ENCODE results near the gene RRM1.
"Not testable (repeated sequence)": the region's sequence is repeated elsewhere in the genome, so short reads cannot be mapped to it uniquely, and the experiment has no call there.

Gene RRM1

DNA sequence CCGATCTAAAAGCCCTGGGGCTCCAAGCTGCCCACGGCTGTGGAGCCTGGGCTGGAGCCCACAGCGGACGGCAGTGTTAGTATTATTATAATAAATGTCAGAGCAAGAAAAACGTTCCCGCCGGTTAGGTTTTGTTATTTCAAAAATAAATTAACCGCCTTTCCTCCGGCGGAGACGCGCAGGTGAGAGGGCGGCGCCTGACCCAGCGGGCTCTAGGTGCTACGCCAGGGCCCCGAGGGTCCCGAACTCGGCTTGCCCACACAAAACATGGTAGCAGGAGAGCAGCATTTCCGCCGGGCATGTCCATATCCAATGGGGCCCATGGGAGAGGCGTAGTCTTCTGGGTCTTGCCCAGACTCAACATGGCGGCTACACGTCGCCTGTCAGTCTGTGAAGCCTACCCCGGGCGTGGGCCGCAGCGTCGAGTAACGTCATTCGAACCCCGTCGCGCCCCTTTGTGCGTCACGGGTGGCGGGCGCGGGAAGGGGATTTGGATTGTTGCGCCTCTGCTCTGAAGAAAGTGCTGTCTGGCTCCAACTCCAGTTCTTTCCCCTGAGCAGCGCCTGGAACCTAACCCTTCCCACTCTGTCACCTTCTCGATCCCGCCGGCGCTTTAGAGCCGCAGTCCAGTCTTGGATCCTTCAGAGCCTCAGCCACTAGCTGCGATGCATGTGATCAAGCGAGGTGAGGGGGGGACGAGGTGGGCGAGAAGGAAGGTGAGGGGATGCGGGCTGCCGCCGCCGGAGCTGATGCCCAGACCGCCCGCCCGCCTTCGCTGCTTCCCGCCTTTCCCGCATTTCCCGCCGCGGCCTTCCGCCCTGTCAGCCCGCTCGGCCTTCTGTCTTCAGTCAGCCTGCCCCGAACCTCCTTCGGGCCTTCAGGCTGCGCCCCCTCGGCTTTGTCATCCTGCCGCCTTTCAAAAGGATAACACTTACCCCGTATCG, at the start of gene RRM1:
RRM1 (plus strand) TSS at position 452 of the 944 bp plus-strand sequence; CDS start at position 666, 214 bp downstream.
- FAIRE-seq: no peak

GRCh38 chr11:4044976-4045646, 49.5 kb upstream of the RRM1 start:
- FAIRE-seq: no peak

GRCh38 chr11:4048340-4048739, 46.3 kb upstream of the RRM1 start:
- no peak for FAIRE-seq

DNA sequence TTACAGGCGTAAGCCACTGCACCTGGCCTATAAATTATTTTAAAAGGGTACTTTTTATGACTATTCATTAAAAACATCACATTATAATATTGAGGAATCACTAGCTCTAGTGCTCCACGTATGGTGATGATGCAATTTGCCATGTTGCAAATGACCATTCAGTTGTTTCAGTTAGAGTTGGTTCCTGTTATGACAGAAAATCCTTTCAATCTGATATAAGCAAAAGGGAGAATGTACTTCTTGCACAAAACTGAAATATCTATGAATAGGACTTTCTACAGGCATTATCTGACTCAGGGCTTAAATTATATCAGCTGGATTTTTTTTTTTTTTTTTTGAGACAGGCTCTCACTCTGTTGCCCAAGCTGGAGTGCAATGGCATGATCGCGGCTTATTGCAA, 45.6 kb upstream of the RRM1 start:
- FAIRE-seq: no peak

- FAIRE-seq: no peak
Measured at GRCh38 chr11:4050138-4050537, 44.5 kb upstream of the RRM1 start.

DNA sequence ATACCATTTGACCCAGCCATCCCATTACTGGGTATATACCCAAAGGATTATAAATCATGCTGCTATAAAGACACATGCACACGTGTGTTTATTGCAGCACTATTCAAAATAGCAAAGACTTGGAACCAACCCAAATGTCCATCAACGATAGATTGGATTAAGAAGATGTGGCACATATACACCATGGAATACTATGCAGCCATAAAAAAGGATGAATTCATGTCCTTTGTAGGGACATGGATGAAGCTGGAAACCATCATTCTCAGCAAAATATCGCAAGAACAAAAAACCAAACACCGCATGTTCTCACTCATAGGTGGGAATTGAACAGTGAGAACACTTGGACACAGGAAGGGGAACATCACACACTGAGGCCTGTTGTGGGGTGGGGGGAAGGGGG, 41.4 kb upstream of the RRM1 start:
- FAIRE-seq: not testable (repeated sequence)

DNA sequence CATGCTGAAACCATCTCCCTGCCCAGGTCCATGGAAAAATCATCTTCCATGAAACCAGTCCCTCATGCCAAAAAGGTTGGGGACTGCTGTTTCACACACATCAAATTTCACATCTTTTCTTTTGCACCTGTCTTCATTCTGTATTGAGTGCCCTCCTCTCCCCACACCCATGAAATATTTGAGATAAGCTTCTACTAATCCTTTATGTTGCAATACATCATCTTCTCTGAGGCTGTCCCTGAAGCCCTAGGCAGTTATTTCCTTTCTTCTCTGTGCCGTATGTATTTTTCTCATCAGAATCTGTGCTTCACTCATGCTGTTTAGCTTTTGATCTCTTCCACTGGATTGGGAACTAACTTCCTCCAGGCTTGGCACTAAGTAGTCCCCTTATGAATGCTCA, 40.0 kb upstream of the RRM1 start:
- FAIRE-seq: no peak

GRCh38 chr11:4059424-4059823, 35.2 kb upstream of the RRM1 start:
- no peak for FAIRE-seq

DNA sequence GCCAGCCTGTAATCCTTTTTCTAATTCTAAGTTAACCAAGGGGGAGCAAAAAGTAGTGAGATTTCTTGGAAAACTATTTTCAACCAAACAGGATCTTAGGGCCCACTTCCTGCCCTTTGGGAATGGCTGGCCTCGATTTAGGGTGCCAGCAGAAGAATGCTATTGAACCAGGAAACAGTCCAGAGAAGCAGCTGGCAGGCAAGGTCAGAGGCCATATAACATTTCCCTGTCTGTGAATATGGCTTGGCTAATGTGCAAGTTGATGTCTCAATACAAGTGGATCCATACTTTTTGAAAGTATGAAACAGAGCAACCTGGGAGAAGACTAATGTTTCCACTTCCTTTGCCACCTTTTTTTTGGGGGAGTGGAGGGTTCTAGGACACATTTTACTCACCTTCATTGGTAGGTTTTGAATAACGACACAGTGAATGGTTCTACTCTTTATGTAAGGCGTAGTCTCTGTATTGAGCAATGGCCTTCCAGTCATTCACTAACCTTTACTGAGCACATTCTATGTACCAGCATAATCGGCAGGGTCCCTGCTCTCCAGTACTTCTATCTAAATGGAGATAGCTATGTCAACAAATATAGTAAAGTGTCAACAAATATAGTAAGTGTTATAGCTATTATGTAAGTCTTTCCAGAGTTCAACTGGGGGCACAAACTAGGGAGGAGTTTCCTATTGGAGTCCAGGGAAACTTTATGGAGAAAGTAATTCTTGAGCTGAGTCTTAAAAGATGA, 34.2 kb upstream of the RRM1 start:
- no peak for FAIRE-seq

DNA sequence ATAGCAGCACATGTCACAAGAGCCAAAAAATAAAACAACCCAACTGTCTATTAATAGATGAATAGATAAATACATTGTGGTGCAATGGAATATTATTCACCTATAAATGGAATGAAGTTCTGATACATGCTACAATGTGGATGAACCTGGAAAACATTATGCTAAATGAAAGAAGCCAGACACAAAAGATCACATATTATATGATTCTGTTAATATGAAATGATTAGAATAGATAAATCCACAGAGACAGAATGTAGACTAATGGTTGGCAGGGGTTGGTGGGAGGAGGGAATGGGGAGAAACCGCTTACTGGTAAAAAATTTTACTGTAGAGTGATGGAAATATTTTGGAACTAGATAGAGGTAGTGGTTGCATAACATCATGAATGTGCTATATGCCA, 32.9 kb upstream of the RRM1 start:
- FAIRE-seq: no peak

DNA sequence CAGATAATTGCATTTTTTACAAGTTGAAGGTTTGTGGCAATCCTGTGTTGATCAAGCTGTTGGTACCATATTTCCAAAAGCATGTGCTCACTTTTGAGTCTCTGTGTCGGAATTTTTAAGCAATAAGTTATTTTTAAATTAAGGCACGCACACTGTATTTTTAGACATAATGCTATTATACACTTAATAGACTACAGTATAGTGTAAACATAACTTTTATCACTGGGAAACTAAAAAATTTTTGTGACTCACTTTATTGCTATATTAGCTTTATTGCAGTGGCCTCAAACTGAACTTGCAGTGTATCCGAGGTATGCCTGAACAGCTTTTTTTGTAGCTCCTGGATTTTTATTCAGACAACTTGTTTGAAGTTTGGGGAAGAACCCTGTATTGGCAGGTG, 31.3 kb upstream of the RRM1 start:
- no peak for FAIRE-seq

- FAIRE-seq: no peak
Measured at GRCh38 chr11:4064278-4064955, 30.2 kb upstream of the RRM1 start.

DNA sequence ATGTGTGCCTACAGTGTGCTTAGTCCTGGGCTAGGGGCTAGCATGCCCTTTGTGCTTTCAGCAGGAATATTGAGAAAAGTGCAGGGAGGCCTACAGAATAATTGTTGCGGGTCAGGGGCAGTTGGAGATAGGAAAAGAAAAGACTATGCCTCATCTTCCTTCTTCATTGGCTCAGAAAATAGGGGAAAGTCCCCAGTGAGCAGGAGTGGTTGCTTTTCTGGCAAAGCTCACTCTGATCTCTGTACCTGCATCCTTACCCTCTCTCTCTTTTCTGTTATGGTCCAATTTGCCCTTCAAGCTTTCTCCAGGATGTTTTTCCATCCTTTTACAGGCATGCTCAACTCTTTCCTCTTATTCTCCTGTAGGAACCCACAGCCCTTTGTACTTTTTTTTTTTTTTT, 29.5 kb upstream of the RRM1 start:
- no peak for FAIRE-seq

DNA sequence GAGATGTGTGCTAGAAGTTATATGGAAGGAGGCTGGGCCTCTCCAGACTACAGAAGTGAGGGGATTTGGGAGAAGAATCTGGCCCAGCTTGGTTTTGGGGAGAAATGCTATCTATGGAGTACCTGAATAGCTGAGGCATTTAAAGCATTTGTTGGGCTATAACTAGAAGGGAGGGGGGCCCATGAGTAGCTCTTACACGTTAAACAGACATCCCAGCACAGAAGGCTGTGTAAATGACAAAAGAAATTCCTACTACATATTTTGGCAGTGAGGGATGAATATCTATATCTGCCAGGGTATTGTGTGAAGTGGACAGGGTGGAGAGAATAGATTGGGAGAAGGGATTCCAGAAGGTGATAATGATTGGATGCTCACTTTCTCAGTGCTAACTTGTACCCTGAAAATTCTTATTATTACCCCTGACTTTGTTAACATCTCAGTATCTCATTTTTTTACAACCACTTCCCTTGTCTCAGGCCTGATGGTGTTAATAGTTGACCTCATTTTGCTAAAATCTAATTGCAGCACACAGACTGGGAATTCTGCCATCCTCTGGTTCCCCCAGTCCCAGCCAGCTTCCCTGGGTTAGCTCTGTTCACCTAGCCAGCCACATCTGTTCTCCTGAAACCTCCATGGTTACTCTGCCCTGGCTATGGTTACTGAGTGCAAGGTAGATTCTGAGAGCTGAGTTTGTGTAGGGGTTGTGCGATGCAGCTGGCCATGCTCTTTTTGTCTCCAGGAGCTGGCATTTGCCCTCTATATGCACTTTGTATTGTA, 28.8 kb upstream of the RRM1 start:
- no peak for FAIRE-seq

- FAIRE-seq: no peak
Measured at GRCh38 chr11:4066910-4067309, 27.7 kb upstream of the RRM1 start.

DNA sequence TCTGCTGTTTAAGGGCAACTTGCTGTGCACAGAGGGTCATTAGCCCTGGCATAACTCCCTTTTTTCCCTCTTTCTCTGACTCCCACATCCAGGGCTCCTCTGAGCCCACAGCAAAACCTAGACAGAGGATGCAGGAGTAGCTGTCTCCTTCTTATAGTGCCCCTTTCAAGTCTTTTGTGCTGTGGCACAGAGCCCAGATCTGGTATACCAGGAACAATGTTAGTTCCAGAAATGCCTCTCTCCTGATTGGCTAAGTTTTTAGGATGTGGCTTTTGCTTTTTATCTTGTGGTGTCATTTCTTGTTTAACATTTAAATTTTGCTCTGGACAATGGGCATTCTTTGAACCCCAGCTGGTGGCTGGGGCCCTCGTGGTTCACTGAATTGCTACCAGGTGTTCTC, 25.6 kb upstream of the RRM1 start:
- FAIRE-seq: no peak

DNA sequence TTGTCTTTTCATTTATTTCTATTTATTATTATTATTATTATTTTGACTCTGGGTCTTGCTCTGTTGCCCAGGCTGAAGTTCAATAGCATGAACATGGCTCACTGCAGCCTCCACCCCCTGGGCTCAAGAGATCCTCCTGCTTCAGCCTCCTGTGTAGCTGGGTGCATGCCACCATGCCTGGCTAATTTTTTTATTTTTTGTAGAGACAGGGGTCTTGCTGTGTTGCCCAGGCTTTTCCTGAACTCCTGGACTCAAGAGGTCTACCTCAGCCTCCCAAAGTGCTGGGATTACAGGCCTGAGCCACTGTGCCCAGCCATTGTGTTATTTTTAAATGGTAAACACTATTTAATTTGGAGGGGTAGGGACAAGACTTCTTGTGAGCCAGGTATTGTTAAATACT, 23.3 kb upstream of the RRM1 start:
- FAIRE-seq: no peak

DNA sequence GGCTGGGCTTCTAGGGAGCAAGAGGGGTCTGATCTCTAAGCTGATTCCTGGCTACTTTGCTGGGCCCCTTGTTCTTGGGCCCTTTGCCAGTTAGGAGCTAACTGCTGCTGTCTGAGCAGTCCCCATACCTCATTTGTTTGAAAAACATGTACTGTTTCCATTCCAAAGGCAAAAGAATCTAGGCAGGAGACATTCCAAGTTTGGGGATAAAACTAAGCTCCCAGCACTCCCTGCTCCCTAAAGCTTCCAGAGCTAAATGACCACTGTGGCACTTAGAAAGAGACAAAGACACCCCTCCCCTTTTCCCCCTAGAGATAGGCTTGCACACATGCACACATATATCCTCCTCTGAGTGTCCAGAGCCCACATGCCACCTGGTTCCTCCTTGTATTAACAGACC, 22.7 kb upstream of the RRM1 start:
- FAIRE-seq: no peak

DNA sequence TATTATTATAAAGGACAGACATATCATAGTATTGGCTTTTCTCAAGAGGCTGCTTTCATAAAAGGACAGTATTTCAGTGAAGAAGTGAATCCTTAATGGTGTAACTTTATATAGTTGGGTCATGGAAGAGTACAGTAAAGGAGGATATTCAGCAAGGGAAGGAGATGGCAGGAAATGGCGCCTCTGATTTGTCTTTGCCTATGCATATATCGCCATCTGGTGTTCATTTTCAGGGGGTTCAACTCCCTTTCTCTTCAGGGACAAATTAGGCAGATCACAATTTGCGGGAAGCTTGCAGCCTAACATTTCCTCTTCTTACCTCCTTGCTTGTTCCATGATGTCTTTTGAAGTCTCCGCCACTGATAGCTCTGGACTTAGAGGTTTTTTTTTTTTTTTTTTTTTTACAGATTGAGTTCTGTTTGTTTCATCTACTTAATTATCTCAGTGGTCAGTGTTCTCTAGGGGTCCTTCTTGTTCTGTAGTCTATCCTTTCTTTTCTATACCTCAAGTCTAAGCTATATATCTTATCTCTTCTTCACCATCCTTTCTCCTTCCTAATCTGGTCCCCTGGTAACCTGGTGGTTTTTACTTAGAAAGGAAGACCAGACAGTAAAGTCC, 21.8 kb upstream of the RRM1 start:
- peak; percentile 33 for FAIRE-seq

- FAIRE-seq: no peak
Measured at GRCh38 chr11:4074266-4074665, 20.3 kb upstream of the RRM1 start.

DNA sequence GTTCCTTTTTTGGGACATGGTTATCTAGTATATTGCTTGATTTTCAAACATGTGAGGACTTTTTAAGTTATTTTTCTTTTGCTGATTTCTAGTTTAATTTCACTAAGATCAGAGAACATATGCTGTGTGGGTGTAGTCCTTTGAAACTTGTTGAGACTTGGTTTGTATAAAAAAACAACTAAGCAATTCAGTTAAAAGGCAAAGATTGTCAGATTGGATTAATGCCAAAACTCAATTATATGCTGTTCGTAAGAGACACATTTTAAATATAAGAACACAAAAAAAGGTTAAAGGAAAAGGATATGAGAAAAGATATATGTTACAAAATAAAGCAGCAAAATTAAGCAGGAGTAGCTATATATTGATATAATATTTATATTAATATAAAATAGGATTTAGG, 17.8 kb upstream of the RRM1 start:
- FAIRE-seq: no peak

- no peak for FAIRE-seq
Measured at GRCh38 chr11:4083198-4083597, 11.4 kb upstream of the RRM1 start.

Measured in colon (tissue), 2 donors.